GM20000 (cell line): ENCODE results near the gene ECSCR.

Source experiments
- DNase-seq: peaks from one replicate; pipeline ENCODE4 v3.0.0; 2012; ENCODE audit warnings: low spot score
- CTCF ChIP-seq: IDR thresholded peaks from 2 replicates; pipeline ENCODE4 v1.5.1; 2012; ENCODE audit warnings: mild to moderate bottlenecking, control low read depth; ENCODE audit errors: extremely low read depth, missing control alignments

The ECSCR gene

GRCh38 chr5:139430015-139430414 is 32.5 kb downstream of the ECSCR start:
- DNase-seq: no peak
- no peak for TF ChIP-seq CTCF

DNA sequence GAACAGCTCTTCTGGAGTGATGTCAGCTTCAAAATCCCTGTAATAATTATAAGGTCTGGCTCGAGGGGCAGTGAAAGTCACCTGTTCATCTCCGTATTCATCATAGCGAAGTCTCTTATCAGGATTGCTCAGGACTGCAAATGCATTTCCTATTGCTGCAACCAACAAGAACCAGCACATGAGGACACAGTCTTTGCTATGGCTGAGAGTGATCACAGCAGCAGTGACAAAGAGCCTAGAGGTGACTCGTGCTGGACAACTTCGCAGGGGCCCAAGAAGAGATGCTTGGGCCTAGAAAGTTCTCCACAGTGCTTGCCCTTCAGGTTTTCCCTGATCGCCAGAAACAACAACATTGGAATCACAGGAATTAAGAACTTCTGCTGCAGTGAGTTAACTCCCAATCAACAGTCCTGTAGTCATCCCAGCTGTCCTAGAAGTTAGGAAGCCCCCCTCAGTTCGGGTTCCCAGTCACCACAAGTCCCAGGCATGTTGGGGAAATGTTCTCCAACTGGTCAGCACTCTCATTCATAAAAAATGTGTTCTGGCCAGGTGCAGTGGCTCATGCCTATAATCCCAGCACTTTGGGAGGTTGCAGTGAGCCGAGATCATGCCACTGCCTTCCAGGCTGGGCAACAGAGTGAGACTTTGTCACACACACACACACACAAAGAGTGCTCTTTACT is 36.2 kb downstream of the ECSCR start:
- DNase-seq: no peak
- TF ChIP-seq CTCF: no peak

DNA sequence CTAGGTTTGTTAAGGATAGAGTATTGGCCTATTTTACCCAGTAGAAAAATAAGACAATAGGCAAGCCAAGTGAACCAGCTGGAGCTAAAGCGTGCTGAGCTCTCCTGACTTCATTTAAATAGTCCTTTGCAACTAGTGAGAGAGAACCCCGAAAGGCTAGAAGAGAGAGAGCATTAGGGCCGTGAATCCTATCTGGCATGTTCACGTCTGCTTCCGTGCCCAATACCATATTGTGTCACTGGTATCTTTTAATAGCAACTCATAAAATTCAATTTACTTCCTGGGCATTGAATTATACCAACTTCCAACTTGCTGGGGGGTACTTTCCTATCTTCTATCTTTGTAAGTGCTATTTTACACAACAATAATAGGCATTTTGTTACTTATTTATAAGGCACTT is 37.0 kb downstream of the ECSCR start:
- TF ChIP-seq CTCF: no peak
- DNase-seq: no peak

- DNase-seq: peak; percentile 77
- TF ChIP-seq CTCF: peak; percentile 70
These were observed 40.1 kb downstream of the ECSCR start for GRCh38 chr5:139422307-139422893.

DNA sequence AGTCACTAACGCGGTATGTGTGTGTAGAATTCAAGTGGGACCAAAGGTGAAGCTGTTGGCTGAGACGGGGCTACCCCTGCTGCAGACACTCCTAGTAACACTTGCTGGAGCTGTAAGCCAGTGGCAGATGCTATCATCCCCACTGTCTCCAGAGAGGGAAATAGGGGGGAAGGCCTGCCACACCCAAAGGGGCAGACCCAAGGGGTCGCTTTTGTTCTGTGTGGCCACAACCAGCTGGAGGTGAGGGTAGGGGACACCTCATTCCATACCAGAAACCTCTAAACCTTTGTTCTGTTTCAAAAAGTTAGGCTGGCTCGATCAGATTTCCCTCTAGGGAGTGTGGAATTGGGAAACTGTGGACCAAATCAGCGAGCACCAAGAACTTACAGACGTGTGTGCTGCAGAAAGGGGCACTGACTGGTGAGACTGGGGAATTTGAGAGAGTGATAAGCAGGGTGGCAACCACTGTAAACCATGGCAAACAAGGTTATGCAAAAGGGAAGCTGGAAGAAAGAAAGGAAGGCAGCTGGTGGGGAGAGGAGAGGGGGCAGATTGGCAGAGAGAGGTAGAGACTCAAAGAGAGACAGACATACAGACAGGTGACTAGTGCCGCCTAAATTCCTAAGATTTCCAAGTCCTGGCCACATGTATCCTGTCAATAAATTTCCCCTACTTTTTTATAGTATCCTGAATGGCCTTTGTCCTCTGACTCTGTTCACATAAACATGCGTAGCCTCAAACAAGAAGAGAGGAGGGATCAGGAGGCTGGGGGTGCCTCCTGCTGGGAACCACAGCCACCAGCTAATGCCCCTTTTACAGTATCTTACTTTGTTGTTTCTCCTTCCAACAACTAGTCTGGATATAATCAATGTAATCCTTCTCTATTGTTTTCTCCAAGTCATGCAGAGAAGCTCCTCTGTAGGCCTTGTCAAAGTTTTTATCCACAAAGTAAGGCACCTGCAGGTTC is 43.0 kb downstream of the ECSCR start:
- TF ChIP-seq CTCF: no peak
- DNase-seq: no peak

GRCh38 chr5:139418793-139419192 is 43.8 kb downstream of the ECSCR start:
- DNase-seq: no peak

More at GRCh38 chr5:139418793-139419192, 43.8 kb downstream of the ECSCR start:
- no peak for TF ChIP-seq CTCF
